ENCODE measurements around the gene PDXP.
A peak's percentile ranks its signal among the peaks of the same experiment; 100 is the strongest.

Gene PDXP

GRCh38 chr22:37696657-37697537 lies 38.4 kb downstream of the PDXP start, which contains the start of gene TRIOBP:
TRIOBP (plus strand) TSS chr22:37697048; CDS start chr22:37701366, 4,318 bp downstream.
- DNase-seq (ENCODE audit: low read depth in 2 of 2) = peak; percentile 68 to 81

DNA sequence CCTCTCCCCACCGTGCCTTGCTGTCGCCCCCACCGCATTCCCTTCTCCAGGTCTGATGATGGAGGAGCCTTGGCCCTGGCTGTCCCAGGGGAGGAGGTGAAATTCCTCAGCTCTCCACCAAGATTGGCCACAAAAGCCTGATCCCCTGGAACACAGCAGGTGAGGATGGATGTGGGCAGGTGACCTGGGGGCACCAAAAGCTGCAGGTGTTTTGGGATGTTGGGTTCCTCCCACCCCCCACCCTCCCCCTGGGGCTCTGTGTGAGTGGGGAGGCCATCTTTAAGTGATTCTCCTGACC lies 39.0 kb downstream of the PDXP start:
- DNase-seq (ENCODE audit: low read depth in 2 of 2) = no peak

DNA sequence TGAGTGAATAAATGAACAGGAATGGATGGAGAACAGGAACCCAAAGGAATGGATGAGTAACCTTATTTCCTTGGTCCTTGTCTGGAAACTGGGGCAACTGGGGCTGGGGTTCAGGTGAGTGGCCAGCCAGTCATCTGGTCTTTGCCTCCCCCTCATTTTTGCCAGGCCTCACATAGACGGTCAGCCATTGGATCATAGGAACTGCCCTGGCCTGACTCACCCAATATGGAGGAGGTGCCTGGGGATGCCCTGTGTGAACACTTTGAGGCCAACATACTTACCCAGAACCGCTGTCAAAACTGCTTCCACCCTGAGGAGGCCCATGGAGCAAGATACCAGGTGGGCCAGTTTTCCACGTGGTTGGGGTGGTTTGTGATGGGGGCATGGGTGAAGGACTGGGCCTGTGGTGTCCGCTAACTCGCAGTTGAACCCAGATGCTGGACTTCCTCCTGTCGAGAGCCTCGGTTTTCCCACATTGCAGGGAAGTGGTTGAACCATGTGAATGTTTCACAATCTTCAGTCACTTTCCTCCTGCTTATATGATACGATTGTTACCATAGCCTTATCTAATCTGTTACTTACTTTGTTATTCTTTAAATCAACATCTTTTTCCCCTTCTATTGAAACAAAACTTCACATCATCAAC lies 42.7 kb downstream of the PDXP start:
- DNase-seq (ENCODE audit: low read depth in 2 of 2) = no peak

GRCh38 chr22:37703906-37704305 lies 45.4 kb downstream of the PDXP start:
- DNase-seq (ENCODE audit: low read depth in 2 of 2) = no peak

DNA sequence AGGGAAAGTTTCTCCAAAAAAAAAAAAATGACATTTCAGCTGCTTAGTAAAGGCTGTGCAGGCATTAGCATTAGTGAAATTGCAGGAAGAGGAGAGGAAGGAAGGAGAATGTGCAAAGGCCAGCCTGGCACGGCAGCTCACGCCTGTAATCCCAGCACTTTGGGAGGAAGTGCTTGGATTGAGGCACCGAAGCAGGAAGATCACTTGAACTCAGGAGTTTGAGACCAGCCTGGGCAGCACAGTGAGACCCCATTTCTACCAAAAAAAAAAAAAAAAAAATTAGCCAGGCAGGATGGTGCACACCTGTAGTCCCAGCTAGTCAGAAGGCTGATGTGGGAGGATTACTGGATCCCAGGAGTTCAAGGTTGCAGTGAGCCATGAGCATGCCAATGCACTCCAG lies 46.1 kb downstream of the PDXP start:
- no peak for DNase-seq (ENCODE audit: low read depth in 2 of 2)

- no peak for DNase-seq (ENCODE audit: low read depth in 2 of 2)
These were observed 46.7 kb downstream of the PDXP start for GRCh38 chr22:37705205-37705604.

DNA sequence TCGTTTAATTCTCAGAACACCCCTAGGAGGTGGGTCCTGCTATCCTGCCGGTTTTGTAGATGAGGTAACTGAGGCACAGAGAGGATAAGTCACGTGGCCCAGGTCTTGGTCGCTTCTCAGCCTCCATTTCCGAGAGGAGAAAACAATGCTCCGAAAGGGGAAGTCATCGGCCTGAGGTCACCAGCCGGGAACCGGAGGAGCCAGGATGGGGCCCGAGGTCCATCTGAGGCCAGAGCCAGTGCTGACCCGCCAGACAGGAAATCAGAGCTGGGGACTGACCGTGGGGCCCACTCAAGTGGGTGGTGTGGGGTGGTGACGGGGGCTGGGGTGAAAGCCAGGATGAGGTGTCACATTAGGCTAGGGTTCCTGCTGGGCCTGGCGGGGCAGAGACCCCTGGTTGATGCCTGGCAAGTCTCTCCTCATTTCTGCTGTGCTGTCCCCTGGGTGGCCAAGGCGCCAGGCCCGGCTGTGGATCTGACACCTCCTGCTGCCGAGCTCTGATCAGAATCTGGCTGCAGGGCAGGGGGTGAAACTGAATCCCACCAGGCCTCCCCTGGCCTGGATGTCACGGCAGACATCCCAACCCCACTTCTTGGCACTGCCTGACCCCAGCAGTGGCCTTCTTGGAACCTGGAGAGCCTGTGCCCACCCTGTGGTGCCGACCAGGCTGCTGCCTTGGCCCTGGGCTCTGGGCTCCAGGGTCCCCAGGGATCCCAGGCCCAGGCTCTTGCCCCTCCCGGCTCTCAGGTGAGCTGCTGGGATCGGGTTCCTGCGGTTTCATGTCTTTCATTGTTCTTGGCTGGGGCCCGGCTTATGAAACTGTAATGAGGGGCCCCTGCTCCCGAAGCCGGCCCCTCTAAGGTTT lies 50.3 kb downstream of the PDXP start:
- no peak for DNase-seq (ENCODE audit: low read depth in 2 of 2)

- no peak for DNase-seq (ENCODE audit: low read depth in 2 of 2)
These were observed 50.9 kb downstream of the PDXP start for GRCh38 chr22:37709445-37709765.

DNA sequence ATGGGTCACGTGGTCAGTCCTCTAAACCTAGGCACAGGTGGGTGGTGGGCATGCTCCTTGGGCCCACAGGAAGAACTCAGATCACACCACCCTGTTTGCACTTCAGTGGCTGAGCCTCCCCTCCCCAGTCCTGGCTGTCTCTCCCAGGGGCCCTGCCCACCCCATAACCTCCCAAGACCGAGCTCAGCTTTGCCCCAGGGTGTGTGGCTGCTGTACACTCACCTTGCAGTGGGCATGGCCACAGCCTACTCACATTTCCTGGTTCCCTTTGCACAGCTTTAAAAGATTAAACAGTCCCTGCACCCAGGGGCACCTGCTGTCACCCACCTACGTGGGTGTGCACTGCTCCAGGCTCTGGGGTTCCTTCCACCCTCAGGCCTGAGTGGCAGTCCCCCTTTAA lies 52.2 kb downstream of the PDXP start:
- no peak for DNase-seq (ENCODE audit: low read depth in 2 of 2)

- DNase-seq (ENCODE audit: low read depth in 2 of 2) = no peak
These were observed 53.0 kb downstream of the PDXP start for GRCh38 chr22:37711490-37711889.

DNA sequence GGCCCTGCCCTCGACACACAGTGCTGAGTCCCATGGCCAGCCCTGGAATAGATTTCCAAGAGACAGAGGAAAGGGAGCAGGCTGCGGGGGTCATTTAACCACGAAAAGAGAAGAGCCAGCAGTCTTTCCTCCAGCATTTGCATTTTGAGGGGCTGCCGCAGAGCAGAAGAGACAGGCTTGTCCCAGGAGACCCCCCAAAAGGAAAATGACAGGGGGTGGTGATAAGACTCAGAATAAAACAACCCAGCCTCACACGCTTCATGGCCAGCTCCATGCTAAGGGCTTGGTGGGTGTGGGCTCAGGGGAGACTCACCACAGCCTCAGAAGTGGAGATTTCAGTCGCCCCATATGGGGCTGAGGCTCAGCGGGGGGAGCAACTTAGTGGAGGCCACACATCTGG lies 55.2 kb downstream of the PDXP start:
- DNase-seq (ENCODE audit: low read depth in 2 of 2) = no peak

GRCh38 chr22:37714634-37715033 lies 56.1 kb downstream of the PDXP start:
- no peak for DNase-seq (ENCODE audit: low read depth in 2 of 2)

DNA sequence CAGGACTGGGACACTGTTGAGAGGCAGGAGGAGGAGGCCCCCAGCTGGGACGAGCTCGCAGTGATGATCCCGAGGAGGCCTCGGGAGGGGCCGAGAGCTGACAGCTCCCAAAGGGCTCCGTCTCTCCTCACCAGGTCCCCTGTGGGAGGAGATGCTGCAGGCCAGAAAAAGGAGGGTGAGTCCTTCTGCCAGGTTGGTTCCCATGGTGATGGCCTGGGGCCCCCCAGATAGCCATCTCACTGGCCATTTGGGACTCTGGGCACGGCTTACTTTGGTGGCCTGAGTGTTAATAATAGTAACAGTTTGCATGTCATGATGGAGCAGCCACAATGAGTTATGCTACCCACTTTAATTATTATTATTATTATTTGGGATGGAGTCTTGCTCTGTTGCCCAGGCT lies 57.2 kb downstream of the PDXP start:
- DNase-seq (ENCODE audit: low read depth in 2 of 2) = no peak
